Loucy (cell line): ENCODE results near the gene CENPC.
A peak's percentile ranks its signal among the peaks of the same experiment; 100 is the strongest.

ENCODE experiments used
- H2AFZ ChIP-seq: fragments of 200-600 bp; sonication (generic); 2 replicates; pipeline ENCODE4 v1.6.0; 2016; ENCODE audit warnings: antibody characterized with exemption, mild to moderate bottlenecking, low read length, moderate library complexity
- H3F3A ChIP-seq: fragments of 200-600 bp; 2 replicates; pipeline ENCODE4 v1.6.0; 2016; ENCODE audit warnings: antibody characterized with exemption, low read depth, mild to moderate bottlenecking
- H3K27me3 ChIP-seq: fragments of 200-600 bp; sonication (generic); 2 replicates; pipeline ENCODE4 v1.6.1; 2014; ENCODE audit warnings: low read length, mild to moderate bottlenecking; ENCODE audit not compliant: insufficient read depth, poor library complexity, severe bottlenecking
- H3K36me3 ChIP-seq: fragments of 200-600 bp; sonication (generic); 2 replicates; pipeline ENCODE4 v1.6.1; 2016; ENCODE audit warnings: low read length; ENCODE audit not compliant: insufficient read depth
- H3K4me1 ChIP-seq: fragments of 200-600 bp; sonication (generic); 2 replicates; pipeline ENCODE4 v1.5.1; 2014; ENCODE audit warnings: low read length, mild to moderate bottlenecking; ENCODE audit not compliant: insufficient read depth, poor library complexity, severe bottlenecking
- H3K4me2 ChIP-seq: fragments of 200-600 bp; sonication (generic); 2 replicates; pipeline ENCODE4 v1.6.0; 2014; ENCODE audit warnings: antibody characterized with exemption, low read length, low read depth, mild to moderate bottlenecking; ENCODE audit not compliant: poor library complexity, severe bottlenecking
- H3K4me3 ChIP-seq: fragments of 200-600 bp; sonication (generic); 2 replicates; pipeline ENCODE4 v1.5.1; 2014; ENCODE audit warnings: low read length, mild to moderate bottlenecking, mixed read lengths; ENCODE audit not compliant: poor library complexity, severe bottlenecking
- H3K79me2 ChIP-seq: fragments of 200-600 bp; sonication (generic); 2 replicates; pipeline ENCODE4 v1.6.1; 2014; ENCODE audit warnings: low read length; ENCODE audit not compliant: insufficient read depth
- H3K9ac ChIP-seq: fragments of 200-600 bp; sonication (generic); 2 replicates; pipeline ENCODE4 v1.6.0; 2014; ENCODE audit warnings: mild to moderate bottlenecking, low read depth, low read length, moderate library complexity; ENCODE audit not compliant: poor library complexity, severe bottlenecking
- H3K9me2 ChIP-seq: fragments of 200-600 bp; sonication (generic); replicated peaks from 2 replicates; pipeline ENCODE4 v1.6.1; 2016; ENCODE audit warnings: low read depth, low read length, mixed read lengths
- H3K9me3 ChIP-seq: fragments of 200-600 bp; sonication (generic); 2 replicates; pipeline ENCODE4 v1.6.1; 2014; ENCODE audit warnings: mild to moderate bottlenecking, antibody characterized with exemption, low read length, low read depth; ENCODE audit not compliant: insufficient read depth
- H4K20me1 ChIP-seq: fragments of 200-600 bp; sonication (generic); 2 replicates; pipeline ENCODE4 v1.6.0; 2014; ENCODE audit warnings: antibody characterized with exemption, low read length, mild to moderate bottlenecking; ENCODE audit not compliant: insufficient read depth, poor library complexity, severe bottlenecking
- EZH2phosphoT487 ChIP-seq: fragments of 200-600 bp; IDR thresholded peaks from 2 replicates; pipeline ENCODE4 v1.6.1; 2018; ENCODE audit warnings: antibody characterized with exemption, mild to moderate bottlenecking, moderate library complexity, borderline replicate concordance
- TF ChIP-seq, protein P1 (sequence below): fragments of 200-600 bp; sonication (generic); conservative IDR thresholded peaks from 2 replicates; pipeline ENCODE4 v1.5.1; 2014; ENCODE audit warnings: mild to moderate bottlenecking, antibody characterized with exemption, low read length

The CENPC gene

DNA sequence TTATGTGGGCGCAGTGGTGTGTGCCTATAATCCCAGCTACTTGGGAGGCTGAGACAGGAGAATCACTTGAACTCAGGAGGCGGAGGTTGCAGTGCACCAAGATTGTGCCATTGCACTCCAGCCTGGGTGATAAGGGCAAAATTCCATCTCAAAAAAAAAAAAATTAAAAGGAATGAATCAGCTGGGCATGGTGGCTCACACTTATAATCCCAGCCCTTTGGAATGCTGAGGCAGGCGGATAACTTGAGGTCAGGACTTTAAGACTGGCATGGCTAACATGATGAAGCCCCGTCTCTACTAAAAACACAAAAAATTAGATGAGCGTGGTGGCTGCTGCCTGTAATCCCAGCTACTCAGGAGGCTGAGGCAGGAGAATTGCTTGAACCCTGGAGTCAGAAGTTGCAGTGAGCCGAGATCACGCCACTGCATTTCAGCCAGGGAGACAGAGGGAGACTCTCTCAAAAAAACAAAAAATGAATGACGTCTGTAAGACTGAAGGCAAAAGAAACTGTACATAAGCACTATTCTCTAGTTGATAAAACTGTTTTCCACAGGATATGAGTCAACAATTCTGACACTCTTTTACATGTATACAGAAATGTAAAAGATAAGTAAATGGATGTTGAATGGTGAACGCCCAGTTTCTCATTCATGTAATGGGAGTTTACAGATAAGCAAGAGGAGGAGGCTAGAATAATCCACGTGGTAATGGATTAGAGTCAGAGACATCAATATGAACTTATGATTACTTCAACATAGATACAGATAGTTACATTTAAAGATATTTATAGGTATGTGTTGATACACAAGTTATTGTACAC is 22.2 kb downstream of the CENPC start:
- H3K79me2 ChIP-seq = peaks cover 100% of the 10 kb centered on the region
- H3F3A ChIP-seq = no peaks in the 10 kb centered on the region
- H3K9me2 ChIP-seq = no peaks in the 10 kb centered on the region
- H3K36me3 ChIP-seq = peaks cover 53% of the 10 kb centered on the region
- H3K9me3 ChIP-seq = no peaks in the 10 kb centered on the region
- peak overlapping the region; percentile 10 for H3K4me2 ChIP-seq
- TF ChIP-seq EZH2phosphoT487 = no peak
- TF ChIP-seq, protein P1, sequence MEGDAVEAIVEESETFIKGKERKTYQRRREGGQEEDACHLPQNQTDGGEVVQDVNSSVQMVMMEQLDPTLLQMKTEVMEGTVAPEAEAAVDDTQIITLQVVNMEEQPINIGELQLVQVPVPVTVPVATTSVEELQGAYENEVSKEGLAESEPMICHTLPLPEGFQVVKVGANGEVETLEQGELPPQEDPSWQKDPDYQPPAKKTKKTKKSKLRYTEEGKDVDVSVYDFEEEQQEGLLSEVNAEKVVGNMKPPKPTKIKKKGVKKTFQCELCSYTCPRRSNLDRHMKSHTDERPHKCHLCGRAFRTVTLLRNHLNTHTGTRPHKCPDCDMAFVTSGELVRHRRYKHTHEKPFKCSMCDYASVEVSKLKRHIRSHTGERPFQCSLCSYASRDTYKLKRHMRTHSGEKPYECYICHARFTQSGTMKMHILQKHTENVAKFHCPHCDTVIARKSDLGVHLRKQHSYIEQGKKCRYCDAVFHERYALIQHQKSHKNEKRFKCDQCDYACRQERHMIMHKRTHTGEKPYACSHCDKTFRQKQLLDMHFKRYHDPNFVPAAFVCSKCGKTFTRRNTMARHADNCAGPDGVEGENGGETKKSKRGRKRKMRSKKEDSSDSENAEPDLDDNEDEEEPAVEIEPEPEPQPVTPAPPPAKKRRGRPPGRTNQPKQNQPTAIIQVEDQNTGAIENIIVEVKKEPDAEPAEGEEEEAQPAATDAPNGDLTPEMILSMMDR = no peak
- H4K20me1 ChIP-seq = peaks cover 82% of the 10 kb centered on the region
- H2AFZ ChIP-seq = no peak overlapping the region
- peaks cover 40% of the 10 kb centered on the region for H3K4me1 ChIP-seq
- H3K27me3 ChIP-seq = no peaks in the 10 kb centered on the region
- no peak overlapping the region for H3K9ac ChIP-seq
- H3K4me3 ChIP-seq = no peak overlapping the region

DNA sequence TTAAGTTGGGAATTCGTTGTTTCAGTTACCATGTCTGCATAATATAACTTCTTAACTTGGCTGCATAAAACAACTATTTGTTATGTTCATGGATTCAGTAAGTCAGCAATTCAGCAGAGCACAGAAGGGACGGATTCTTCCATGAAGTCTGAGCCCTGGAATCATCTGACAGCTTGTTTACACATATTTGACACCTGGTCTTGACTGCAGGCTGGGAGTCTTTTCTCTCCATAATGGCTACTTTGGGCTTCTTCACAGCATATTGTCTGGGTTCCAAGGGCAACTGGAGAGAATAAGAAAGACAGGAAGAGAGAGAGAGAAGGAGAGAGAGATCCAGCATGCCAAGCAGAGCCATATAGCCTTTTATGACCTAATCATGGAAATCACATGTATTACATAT is 23.1 kb downstream of the CENPC start:
- no peak overlapping the region for H3K4me2 ChIP-seq
- H3K9me2 ChIP-seq = no peaks in the 10 kb centered on the region
- no peak for TF ChIP-seq EZH2phosphoT487
- TF ChIP-seq, protein P1 = no peak
- peaks cover 98% of the 10 kb centered on the region for H3K79me2 ChIP-seq
- no peak overlapping the region for H3K9ac ChIP-seq
- H4K20me1 ChIP-seq = peaks cover 80% of the 10 kb centered on the region
- no peak overlapping the region for H2AFZ ChIP-seq
- no peak overlapping the region for H3K4me3 ChIP-seq
- H3K4me1 ChIP-seq = peaks cover 34% of the 10 kb centered on the region
- no peaks in the 10 kb centered on the region for H3K27me3 ChIP-seq
- no peaks in the 10 kb centered on the region for H3F3A ChIP-seq
- H3K36me3 ChIP-seq = peaks cover 55% of the 10 kb centered on the region
- H3K9me3 ChIP-seq = no peaks in the 10 kb centered on the region

DNA sequence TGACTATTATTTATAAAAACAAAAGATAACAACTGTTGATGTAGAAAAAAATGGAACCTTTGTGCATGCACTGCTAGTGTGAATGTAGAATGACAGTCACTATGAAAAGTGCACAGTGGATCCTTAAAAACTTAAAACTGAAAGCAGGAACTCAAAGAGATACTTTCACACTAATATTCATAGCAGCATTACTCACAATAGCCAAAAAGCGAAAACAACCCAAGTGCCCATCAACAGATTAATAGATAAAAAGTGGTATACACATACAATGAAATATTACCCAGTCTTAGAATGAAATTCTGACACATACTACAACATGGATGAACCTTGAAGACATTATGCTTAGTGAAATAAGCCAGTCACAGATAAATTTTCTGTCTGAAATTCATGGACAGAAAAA is 23.8 kb downstream of the CENPC start:
- H3K4me2 ChIP-seq = no peak overlapping the region
- peaks cover 72% of the 10 kb centered on the region for H4K20me1 ChIP-seq
- no peak overlapping the region for H3K9ac ChIP-seq
- peaks cover 55% of the 10 kb centered on the region for H3K36me3 ChIP-seq
- peaks cover 98% of the 10 kb centered on the region for H3K79me2 ChIP-seq
- TF ChIP-seq, protein P1 = no peak
- no peak for TF ChIP-seq EZH2phosphoT487
- H3K9me2 ChIP-seq = no peaks in the 10 kb centered on the region
- H3F3A ChIP-seq = no peaks in the 10 kb centered on the region
- H3K4me3 ChIP-seq = no peak overlapping the region
- peaks cover 34% of the 10 kb centered on the region for H3K4me1 ChIP-seq
- H3K9me3 ChIP-seq = no peaks in the 10 kb centered on the region
- no peaks in the 10 kb centered on the region for H3K27me3 ChIP-seq
- no peak overlapping the region for H2AFZ ChIP-seq
